ELR (cell line): ENCODE measurements around the gene LYZL2.
"Not testable (repeated sequence)": the region's sequence is repeated elsewhere in the genome, so short reads cannot be mapped to it uniquely, and the experiment has no call there.

Source experiments
- DNase-seq: peaks from one replicate; pipeline ENCODE4 v3.0.0-alpha.2; 2015; ENCODE audit warnings: low read depth

The LYZL2 gene

DNA sequence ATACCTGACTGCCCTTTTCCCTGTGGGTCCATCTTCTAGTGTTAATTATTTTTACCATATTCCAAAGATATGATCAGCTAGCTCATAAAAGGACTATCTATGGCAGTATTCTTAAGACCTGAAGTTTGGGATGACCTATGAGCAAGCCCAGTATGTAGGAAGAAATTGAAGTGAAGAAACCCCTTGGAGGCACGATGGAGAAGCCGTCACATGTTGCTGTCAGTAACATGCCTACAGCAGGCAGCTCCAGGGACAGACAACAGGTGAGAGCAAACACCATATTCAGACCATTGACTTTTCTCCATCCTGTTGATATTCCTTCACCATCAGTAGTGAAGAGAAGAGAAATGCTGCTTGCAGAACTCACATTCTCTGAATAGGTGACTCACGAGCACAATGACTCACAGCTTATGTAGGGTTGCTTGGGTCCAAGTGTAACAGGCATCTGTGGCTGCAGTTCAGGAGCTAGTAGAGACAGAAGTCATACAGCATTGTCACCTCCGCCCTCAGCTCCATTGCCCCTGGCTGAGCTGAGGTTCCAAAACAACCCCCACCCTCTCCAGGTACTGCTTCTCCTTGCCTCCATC, 8.4 kb upstream of the LYZL2 start:
- peak; percentile 94 for DNase-seq

GRCh38 chr10:30631188-30631587, 1.6 kb upstream of the LYZL2 start:
- no peak for DNase-seq

- peak; percentile 62 for DNase-seq
These were observed 1.0 kb upstream of the LYZL2 start for GRCh38 chr10:30630571-30630970.

DNA sequence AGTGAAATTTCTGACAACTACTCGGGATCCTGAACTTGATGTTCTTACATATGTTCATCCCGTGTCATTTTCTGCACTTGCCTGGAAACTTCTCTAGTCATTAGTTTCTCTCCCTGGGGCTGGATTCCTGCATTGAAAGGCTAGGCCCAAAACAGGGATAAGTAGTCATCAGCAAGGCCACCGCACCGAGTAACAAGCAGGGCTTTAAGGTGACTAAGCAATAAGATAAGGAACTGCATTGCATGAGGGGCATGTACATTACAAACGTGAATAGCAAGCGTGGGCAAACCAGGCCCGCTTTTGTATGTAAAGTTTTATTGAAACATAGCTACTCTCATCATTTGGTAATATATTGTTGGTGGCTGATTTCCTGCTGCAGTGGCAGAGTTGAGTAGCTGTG, 977 bp downstream of the LYZL2 start:
- DNase-seq = not testable (repeated sequence)

- not testable (repeated sequence) for DNase-seq
These were observed 2.7 kb downstream of the LYZL2 start for GRCh38 chr10:30626837-30627236.

GRCh38 chr10:30626196-30626595, 3.4 kb downstream of the LYZL2 start:
- DNase-seq = not testable (repeated sequence)

DNA sequence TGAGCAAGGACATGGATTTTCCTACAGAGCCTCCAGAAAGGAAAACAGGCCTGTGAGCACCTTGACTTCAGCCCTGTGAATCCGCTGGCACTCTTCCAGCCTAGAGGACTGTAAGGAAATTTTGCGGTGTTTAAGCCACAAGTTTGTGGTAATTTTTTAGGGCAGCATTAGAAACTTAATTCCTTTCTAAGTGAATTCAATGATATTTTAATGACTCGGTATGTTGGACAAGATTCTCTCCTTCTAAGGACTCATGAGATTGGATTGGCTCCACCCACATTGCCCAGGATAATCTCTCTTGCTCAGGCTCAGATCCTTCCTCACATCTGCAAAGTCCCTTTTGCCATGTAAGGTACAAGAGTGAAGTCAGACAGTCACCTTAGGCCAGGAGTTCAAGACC, 4.5 kb downstream of the LYZL2 start:
- DNase-seq = no peak

GRCh38 chr10:30619966-30620365, 9.6 kb downstream of the LYZL2 start:
- DNase-seq = no peak

DNA sequence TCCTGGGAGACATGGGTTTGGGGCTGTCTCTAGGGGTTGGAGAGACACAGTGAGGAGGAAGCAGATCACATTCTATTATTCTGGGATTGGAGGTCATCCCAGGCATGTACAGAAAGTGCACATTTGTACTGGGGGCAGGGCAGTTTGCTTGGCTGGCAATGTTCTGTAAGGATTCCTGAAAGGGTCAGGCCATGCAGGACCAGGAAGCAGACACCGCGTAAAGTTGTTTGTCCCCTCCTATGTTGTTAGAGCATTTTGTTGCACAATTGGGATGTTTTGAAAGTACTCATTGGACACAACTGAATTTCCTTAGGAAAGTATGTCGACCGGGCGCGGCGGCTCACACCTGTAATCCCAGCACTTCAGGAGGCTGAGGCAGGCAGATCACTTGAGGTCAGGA, 12.5 kb downstream of the LYZL2 start:
- DNase-seq = no peak

DNA sequence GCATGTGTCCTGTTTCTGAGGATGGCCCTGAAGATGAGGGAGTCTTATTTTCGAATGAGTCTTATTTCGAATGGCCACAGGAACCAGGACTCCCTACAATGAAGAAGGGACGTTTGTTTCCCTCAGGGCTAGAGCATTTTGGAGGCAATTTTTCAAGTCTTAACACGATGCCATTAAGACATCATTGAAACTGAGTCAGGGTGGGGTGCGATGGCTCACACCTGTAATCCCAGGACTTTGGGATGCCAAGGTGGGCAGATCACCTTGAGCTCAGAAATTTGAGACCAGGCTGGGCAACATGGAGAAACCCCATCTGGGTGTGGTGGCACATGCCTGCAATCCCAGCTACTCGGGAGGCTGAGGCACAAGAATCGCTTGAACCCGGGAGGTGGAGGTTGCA, 18.5 kb downstream of the LYZL2 start:
- not testable (repeated sequence) for DNase-seq

- no peak for DNase-seq
These were observed 21.7 kb downstream of the LYZL2 start for GRCh38 chr10:30607814-30608213.

DNA sequence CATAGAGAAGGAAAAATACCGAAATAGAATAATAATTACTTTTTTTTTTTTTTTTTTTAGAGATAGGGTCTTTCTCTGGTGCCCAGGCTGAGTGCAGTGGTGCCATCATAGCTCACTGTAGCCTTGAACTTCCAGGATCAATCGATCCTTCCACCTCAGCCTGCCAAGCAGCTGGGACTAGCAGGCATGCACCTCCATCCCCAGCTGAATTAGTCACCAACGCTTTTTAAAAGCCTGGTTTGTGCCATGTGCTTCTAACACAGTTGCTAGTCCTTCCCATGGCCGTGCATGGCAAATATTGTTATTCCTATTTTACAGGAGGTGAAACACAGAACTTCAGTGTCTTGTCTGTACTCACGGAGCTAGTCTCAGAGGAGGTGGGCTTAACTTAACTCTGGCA, 23.2 kb downstream of the LYZL2 start:
- no peak for DNase-seq

DNA sequence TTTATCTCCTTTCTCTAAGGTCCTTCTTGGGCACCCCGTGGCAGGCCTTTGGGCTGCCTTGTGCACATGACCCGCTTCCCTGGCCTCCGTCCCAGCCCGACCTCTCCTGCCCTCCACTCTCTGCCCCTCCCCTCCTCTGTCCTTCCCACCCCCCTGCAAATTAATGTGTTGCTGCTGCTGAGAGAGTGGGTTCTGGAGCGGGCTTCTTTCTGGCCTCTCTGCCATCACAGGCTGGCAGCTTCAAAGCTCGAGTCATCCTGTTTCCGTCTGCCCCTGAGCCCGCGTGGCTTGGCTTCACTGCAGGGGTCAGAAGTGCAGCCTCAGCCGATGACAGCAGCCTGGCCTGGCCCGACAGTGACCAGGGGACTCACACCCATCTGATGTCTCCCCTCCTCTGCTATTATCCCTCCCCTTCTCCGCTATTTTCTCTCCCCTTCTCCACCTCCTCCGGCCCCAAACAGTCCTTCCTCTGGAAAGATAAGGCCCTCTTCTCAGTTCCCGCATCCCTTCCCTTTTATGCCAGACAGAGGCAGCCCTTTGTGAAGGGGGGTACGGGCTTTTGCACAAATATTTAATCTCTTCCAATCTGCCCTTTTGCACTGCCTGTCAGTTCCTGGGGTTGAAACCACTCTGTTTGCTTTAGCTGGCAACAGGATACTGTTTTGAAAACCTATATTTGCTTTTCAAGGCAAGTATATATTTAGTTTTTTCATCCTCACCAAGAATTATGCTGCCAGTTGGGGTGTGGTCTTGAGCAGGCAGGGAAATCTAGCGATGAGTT, 24.0 kb downstream of the LYZL2 start:
- not testable (repeated sequence) for DNase-seq

DNA sequence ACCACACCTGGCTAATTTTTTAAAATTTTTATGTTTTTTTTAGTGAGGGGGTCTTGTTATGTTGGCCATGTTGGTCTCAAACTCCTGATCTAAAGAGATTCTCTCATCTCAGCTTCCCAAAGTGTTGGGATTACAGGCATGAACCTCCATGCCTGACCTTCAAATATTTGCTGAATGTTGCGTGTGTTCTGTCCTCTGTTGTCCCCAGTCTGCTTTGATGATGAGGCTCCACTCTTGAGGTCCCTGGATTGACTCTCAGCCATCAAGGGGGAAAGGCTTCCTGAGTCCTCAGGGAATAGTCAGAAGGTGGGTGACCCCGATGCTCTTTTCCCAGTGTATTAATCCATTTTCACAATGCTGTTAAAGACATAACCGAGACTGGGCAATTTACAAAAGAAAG, 26.0 kb downstream of the LYZL2 start:
- no peak for DNase-seq

- no peak for DNase-seq
These were observed 26.8 kb downstream of the LYZL2 start for GRCh38 chr10:30602747-30603146.

DNA sequence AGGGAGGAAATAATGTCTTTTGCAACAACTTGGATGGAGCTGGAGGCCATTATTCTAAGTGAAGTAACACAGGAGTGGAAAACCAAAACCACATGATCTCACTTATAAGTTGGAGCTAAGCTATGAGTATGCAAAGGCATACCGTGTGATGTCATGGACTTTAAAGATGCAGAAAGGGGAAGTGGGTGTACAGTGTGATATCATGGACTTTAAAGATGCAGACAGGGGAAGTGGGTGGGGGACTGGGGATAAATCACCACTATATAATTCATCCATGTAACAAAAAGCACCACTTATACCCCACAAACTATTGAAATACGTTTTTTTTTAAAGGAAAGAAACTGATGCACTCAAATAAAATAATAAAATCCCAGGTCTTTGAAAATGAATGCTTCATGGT, 29.5 kb downstream of the LYZL2 start:
- DNase-seq = no peak

- DNase-seq = no peak
These were observed 31.3 kb downstream of the LYZL2 start for GRCh38 chr10:30598105-30598776.

- not testable (repeated sequence) for DNase-seq
These were observed 32.1 kb downstream of the LYZL2 start for GRCh38 chr10:30597433-30597824.

DNA sequence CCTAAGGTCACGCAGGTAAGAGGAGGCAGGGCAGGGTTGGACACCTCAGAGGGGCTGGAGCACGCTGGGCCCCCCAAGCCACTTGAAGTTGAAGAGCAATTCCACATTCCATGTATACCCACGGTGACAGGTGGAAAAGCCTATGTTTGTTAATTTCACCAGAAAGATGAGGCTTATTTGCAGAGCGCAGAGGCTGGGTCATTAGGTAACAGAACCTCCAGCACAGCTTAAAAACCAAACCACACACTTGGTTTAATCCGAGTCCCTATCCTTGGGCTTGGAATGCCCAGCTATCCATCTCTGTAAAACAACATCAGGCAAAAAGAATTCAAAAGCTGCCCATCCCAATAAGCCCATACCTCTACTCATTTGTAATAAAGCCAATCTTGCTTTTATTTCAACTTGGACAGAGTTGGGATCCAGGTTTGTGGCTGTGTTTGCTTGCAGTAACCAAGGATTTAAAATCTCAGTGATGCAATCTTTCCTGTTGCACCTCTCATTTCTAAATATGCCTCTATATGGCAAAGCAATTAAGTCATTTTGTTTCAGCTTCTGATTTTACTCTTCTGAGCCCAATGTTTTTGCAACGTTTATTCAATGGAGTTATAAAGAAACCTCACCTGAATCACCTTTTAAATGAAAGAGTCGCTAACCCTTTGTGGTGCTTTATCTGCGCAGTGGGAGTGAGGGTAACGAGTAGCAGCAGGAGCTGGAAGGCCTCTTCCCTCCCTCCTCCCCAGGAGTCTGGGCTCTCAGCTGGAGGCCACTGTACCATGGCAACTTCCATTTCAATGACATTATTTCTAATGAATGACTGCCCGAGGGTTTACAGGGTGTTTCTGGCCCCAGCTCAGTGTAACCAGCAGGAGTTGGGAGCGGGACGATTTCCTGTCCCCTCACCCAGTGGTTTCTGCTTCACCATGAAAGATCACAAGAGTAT, 32.8 kb downstream of the LYZL2 start:
- not testable (repeated sequence) for DNase-seq

DNA sequence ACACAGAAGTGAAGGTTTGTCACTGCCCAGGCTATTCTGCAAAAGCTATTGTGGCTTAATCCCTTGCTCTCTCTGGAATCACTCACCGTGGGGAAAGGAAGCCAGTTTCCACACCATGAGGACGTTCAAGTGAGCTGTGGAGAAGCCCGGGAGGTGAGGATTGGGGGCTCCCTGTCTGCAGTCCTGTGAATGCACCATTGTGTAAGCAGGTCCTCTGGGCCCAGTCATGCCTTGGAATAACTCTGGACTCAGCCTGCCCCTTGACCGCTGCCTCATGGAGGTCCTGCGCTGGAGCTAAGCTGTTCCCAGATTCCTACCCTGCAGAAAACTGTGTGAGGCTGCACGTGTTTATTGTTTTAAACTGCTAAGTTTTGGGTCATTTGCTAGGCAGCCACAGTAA, 33.5 kb downstream of the LYZL2 start:
- no peak for DNase-seq

- DNase-seq = no peak
These were observed 35.5 kb downstream of the LYZL2 start for GRCh38 chr10:30594077-30594476.

- DNase-seq = not testable (repeated sequence)
These were observed 36.8 kb downstream of the LYZL2 start for GRCh38 chr10:30592770-30593169.
